HG02981 (cell line): ENCODE measurements around the gene ERI2.
"Not testable (repeated sequence)": the region's sequence is repeated elsewhere in the genome, so short reads cannot be mapped to it uniquely, and the experiment has no call there.

ENCODE experiments used
- ATAC-seq: cut with Tn5 transposase; IDR thresholded peaks from one replicate; pipeline ENCODE4 v1.9.1; 2021; ENCODE audit warnings: mild to moderate bottlenecking, moderate library complexity; ENCODE audit not compliant: unreplicated experiment

The ERI2 gene

DNA sequence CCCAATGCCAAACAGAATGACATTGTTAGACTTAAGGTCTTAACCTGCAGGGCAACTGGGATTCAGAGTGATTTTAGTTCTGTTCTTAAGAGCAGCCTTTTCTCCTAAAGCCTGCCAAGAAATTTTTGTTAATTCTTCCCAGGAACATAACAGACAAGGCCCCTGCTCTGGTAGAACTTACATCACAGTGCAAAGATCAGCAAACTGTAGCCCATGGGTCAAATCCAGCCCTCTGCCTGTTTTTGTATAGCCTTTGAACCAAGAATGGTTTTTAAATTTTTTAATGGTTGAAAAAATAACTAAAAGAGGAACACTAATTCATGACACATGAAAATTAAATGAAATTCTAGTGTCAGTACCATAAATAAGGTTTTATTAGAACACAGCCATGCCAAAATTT, 38.7 kb downstream of the ERI2 start:
- ATAC-seq = no peak

DNA sequence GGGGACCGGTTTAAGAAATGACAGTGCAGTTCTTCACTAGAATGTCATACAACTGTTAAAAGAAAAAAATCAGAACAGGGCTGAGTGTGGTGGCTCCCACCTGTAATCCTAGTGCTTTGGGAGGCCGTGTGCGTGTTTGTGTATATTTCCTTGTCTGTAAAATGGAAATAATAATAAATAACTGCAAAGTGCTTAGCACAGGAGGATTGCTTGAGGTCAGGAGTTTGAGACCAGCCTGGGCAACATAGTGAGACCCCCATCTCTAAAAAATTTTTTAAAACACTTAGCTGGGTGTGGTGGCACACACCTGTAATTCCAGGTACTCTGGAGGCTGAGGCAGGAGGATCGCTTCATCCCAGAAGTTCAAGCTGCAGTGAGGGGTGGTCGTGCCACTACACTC, 40.0 kb downstream of the ERI2 start:
- ATAC-seq = no peak

DNA sequence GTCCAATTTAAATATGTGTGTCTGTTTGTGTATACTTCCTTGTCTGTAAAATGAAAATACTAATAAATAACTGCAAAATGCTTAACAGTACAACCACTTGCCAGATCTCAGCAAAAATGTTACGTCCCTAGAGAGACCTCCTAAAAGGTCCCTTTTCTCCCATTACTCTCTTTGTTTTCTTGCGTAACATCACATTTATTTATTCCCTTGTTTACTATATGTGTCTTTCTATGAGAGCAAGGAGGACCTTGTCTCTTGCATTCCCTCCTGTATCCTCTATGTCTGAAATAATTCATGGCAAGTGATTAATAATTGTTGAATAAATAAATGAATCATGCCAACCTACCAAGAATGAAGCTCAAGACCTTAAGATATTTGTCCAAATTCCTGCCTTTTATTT, 40.5 kb downstream of the ERI2 start:
- ATAC-seq = no peak

DNA sequence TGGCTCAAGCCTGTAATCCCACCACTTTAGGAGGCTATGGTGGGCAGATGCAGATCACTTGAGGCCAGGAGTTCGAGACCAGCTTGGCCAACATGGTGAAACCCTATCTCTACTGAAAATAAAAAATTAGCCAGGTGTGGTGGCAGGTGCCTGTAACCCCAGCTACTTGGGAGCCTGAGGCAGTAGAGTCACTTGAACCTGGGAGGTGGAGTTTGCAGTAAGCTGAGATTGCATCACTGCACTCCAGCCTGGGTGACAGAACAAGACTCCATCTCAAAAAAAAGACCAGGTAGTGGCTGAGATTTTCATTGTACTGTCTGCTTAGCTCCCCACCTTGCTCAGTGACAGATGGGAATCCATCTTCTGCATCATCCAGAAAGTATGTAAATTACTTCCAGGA, 41.8 kb downstream of the ERI2 start:
- not testable (repeated sequence) for ATAC-seq

DNA sequence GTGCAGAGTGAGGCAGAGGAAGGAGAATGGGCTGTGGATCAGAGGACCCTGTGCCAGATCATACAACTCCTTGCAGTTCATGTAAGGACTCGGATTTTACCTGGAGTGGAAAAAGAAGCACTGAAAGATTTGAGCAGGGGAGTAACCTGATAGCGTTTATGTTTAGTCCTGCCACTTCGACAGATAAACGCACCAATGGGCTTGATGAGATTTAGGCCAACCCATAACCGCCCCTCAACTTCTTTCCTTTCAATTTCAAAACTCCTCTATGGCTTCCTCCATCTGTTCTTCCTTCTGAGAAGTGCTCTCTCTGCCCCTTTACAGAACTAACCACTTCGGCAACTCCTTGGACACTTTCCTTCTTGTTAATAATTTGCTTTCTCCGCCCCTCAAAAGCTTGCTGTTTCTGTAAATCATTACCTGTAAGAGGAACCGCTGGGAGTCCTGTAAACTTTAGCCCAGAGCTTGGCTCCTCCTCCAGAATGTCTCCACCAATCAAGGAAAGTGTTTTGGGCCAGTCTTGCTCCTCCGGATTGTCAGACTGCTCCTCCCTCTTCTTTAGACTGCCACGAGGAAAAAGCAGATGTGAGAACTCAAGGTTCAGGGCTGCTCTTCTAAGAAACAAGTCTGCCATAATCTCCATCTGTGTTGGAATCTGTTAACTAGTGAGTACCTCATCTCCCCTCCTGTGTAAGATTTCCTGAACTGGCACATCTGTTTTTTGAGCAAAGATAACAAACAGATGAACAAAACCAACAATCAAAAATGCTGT, 42.6 kb downstream of the ERI2 start, which contains the start of gene ACSM3:
Gene ACSM3 (plus strand): TSS at position 554 of the 772 bp plus-strand sequence. CDS start 6,021 bp downstream, outside the sequence.
- peak; percentile 98 for ATAC-seq

DNA sequence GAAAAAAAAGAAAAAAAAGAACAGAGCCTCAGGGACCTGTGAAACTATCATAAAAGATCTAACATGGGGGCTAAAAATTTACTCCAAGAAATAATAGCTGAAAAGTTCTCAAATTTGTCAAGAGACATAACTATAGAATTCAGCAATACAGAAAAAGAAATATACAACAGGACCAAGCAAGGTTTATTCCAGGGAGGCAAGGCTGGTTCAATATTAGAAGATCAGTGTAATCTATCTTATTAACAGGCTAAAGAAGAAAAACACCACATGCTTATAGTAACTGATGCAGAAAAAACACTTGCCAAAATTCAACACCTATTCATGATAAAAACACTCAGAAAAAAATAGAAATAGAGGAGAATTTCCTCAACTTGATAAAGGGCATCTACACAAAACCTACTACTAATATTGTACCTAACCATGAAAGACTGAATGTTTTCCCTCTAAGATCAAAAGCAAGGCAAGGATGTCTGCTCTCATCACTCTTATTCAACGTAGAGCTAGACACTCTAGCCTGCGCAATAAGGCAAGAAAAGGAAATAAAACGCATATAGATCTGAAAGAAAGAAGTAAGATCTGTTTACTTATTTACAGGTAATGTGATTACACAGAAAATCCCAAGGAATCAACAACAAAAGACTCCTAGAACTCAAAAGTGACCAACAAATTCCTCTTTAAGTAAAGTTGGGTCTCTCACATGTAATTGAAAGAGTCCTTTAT, 43.7 kb downstream of the ERI2 start:
- no peak for ATAC-seq

DNA sequence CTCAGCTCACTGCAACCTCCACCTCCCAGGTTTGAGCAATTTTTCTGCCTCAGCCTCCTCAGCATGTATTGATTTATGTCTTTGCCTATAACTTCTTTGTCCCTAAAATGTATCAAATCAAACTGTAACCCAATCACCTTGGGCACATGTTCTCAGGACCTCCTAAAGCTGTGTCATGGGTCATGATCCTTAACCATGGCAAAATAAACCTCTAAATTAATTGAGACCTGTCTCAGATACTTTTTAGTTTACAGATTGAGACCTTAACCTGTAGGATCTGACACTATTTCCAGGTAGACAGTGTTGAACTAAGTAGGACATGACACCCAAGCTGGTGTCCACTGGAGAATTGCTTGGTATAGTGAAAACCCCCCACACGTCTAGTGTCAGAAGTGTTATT, 45.1 kb downstream of the ERI2 start:
- ATAC-seq = no peak

DNA sequence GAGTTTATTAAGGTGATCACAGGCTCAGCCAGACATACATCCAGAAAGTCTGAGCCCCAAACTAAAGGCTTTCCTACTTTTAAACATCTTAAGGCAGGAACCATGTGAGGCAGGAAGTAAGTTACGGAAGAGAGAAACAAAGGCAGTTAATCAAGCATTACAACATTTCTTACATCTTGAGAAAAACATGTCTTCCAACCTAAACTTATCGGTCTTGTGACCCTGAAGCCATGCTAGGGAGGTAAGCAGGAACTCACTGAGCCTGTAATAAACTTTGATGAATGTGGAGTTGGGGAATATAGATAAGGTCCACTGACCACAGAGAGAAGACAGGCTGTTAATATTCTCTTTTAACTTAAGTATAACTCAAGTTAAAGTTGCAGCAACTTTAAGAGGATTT, 45.9 kb downstream of the ERI2 start:
- ATAC-seq = no peak

DNA sequence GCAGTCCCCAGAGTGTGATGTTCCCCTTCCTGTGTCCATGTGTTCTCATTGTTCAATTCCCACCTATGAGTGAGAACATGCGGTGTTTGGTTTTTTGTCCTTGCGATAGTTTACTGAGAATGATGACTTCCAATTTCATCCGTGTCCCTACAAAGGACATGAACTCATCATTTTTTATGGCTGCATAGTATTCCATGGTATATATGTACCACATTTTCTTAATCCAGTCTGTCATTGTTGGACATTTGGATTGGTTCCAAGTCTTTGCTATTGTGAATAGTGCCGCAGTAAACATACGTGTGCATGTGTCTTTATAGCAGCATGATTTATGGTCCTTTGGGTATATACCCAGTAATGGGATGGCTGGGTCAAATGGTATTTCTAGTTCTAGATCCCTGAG, 50.5 kb downstream of the ERI2 start:
- not testable (repeated sequence) for ATAC-seq

DNA sequence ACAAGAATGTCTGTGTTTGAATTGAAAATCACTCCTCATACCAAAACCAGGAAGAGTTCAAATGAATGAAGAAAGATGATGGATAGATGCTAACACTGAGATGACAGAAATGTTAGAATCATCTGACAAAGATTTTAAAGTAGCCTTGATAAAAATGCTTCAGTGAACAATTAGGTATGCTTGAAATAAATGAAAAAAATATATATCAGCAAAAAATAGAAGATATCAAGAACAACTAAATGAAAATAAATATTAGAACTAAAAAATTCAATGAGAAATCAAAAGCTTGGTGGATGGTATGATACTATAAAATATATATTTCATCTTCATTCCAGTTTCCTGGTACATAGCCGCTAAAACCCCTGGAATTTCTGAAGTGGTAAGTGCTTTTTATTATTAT, 51.0 kb downstream of the ERI2 start:
- no peak for ATAC-seq

DNA sequence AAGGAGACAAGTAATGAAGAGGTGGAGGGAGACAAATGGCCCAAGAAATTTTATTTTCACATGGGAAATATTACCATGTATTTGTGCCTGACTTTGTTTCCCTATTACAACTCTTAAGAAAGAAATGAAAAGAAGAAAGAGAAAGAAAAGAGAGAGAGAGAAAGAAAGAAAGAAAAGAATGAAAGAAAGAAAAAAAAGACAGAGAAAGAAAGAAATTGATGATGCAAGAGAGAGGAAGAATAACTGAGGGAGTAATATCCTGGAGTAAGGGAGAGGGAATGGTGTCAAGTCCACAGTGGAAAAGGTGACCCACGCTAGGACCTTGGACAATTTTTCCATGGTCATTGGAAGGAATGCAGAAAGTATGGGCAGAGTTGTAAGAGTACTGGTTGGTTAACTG, 52.5 kb downstream of the ERI2 start:
- ATAC-seq = no peak

DNA sequence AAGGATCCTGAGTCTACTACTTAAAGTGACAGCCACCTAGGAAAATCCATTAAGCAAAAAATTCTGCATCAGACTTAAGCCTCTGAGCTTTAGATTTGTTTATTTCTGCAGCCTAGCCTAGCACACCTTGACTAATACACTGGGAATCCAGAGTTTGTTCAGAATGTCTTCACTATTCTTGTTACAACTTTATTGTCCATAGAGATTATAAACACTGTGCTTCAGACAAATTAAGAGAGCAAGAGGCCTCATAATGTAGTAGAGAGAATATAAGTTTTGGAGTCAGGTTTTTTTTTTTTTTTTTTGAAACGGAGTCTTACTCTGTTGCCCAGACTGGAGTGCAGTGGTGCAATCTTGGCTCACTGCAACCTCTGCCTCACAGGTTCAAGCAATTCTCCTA, 55.7 kb downstream of the ERI2 start:
- ATAC-seq = no peak

DNA sequence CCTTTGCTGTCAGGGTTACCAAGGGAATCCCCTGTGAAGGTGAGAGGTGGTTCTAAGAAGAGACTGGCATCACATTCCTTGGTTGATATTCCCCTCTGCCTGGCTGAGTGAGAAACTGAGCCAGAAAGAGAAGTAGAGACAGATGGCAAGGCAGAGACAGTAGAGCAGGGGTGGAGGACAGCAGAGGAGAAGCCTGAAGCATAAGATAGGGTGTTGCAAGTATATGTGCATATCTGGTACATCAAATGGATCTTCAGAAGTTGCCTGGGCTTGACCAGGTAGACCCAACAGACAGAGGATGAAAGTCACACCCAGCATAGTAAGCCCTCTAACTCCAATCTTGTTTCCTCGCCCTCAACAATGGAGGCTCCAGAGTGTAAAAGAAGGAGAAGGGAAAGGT, 56.8 kb downstream of the ERI2 start:
- ATAC-seq = no peak

DNA sequence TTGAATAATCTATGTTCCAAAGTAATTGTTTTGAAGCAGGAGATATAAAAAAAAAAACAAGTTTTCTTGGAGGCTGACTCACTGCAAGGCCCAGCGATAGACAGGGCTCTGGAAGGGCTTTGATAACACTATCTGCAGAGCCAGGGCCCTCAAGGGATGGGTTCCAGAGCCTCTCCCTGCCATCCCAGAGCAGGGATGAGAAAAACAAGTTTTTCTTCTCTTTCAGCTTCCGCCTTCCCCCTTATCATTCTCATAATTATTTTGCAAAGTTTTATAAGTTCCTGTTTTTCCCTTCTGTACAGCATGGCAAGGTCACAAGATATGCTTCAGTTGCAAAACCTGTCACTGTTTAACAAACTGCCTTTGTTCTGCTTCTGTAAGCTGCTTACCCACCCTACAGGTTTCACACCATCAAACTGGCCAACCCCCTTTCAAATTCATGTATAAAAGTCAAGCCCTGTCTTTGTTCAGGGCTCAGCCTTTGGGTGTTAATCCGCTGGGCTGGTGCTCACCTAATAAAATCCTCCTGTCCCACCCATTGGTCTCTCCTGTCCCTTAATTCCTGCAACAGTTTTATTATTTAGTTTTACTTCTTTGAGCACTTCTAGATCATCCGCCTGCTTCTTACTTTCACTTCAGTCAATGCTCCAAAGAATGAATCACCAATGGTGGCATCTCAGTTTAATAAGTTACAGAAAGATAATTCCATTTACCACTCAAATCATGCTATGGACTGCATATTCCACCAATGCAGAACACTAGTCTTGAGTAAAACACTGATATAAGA, 59.0 kb downstream of the ERI2 start:
- ATAC-seq = peak; percentile 61

DNA sequence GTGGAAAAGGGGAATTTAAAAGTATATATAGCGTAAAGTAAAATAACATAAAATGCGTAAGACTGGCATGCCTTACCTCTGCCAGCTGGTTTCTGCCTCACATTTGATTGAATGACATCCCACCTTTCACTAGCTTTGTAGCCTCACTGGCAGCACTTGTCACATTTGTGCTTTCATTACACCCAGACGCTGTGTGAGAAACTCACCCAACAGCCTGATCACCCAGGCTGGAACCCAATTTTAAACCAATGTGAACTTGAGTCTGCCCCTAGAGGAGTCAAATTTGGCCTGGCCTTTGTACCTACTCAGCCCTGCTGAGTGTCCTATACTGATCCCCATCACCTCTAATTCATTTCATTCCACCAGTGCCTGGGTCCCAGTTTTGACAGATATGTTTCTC, 59.8 kb downstream of the ERI2 start:
- ATAC-seq = no peak
